SK-N-SH treated with all-trans-retinoic acid at 6 μM for 48 hours (cell line): Measurements from ENCODE around the gene DAGLA.

Experiments used
- ATAC-seq: fragments of 200-7000 bp; cut with Tn5 transposase; 3 replicates; pipeline ENCODE4 v1.9.1; 2020; ENCODE audit warnings: mild to moderate bottlenecking, moderate library complexity
- ARNTL ChIP-seq: fragments of 450-650 bp; formaldehyde crosslinking; IDR thresholded peaks from 2 replicates; pipeline ENCODE4 v1.5.0; 2020; ENCODE audit warnings: low read depth, mild to moderate bottlenecking, moderate library complexity, borderline replicate concordance
- BACH2 ChIP-seq: fragments of 250-450 bp; sonication (Bioruptor Pico); IDR thresholded peaks from 2 replicates; pipeline ENCODE4 v1.9.0; 2021; ENCODE audit warnings: mild to moderate bottlenecking, borderline replicate concordance
- CSDC2 ChIP-seq: fragments of 250-450 bp; sonication (Bioruptor Pico); IDR thresholded peaks from 2 replicates; pipeline ENCODE4 v1.5.0; 2020; ENCODE audit warnings: mild to moderate bottlenecking, moderate library complexity
- CSRNP3 ChIP-seq: fragments of 250-450 bp; sonication (Bioruptor Pico); IDR thresholded peaks from 2 replicates; pipeline ENCODE4 v1.5.1; 2021; ENCODE audit warnings: mild to moderate bottlenecking, moderate library complexity
- ESRRG ChIP-seq: fragments of 250-450 bp; sonication (Bioruptor Pico); IDR thresholded peaks from 2 replicates; pipeline ENCODE4 v1.6.1; 2021; ENCODE audit warnings: mild to moderate bottlenecking
- ISL1 ChIP-seq: fragments of 250-450 bp; sonication (Bioruptor Pico); IDR thresholded peaks from 2 replicates; pipeline ENCODE4 v2.1.2; 2022; ENCODE audit warnings: mild to moderate bottlenecking, moderate library complexity
- OSR1 ChIP-seq: fragments of 250-450 bp; sonication (Bioruptor Pico); IDR thresholded peaks from 2 replicates; pipeline ENCODE4 v1.8.0; 2022; ENCODE audit warnings: moderate library complexity, mild to moderate bottlenecking, inconsistent platforms
- POU6F1 ChIP-seq: fragments of 250-450 bp; sonication (Bioruptor Pico); IDR thresholded peaks from 2 replicates; pipeline ENCODE4 v1.8.0; 2021; ENCODE audit warnings: low read depth, mild to moderate bottlenecking, moderate library complexity, borderline replicate concordance
- PPARA ChIP-seq: fragments of 250-450 bp; sonication (Bioruptor Pico); IDR thresholded peaks from 2 replicates; pipeline ENCODE4 v1.5.0; 2020; ENCODE audit warnings: mild to moderate bottlenecking, borderline replicate concordance
- RARB ChIP-seq: fragments of 250-450 bp; sonication (Bioruptor Pico); IDR thresholded peaks from 2 replicates; pipeline ENCODE4 v1.8.0; 2021; ENCODE audit warnings: mild to moderate bottlenecking, moderate library complexity
- SNAI2 ChIP-seq: fragments of 250-450 bp; sonication (Bioruptor Pico); IDR thresholded peaks from 2 replicates; pipeline ENCODE4 v1.5.0; 2020; ENCODE audit warnings: mild to moderate bottlenecking, moderate library complexity
- TCF4 ChIP-seq: fragments of 250-450 bp; sonication (Bioruptor Pico); IDR thresholded peaks from 2 replicates; pipeline ENCODE4 v1.8.0; 2021; ENCODE audit warnings: mild to moderate bottlenecking, moderate library complexity, borderline replicate concordance
- TOX ChIP-seq: fragments of 250-450 bp; sonication (Bioruptor Pico); IDR thresholded peaks from 2 replicates; pipeline ENCODE4 v1.8.0; 2021; ENCODE audit warnings: mild to moderate bottlenecking, moderate library complexity, borderline replicate concordance
- TSHZ2 ChIP-seq: fragments of 250-450 bp; sonication (Bioruptor Pico); IDR thresholded peaks from 2 replicates; pipeline ENCODE4 v1.5.0; 2020; ENCODE audit warnings: mild to moderate bottlenecking, moderate library complexity
- ZFP3 ChIP-seq: fragments of 250-450 bp; sonication (Bioruptor Pico); IDR thresholded peaks from 2 replicates; pipeline ENCODE4 v1.5.0; 2020; ENCODE audit warnings: mild to moderate bottlenecking, moderate library complexity
- ZNF565 ChIP-seq: fragments of 450-650 bp; formaldehyde crosslinking; conservative IDR thresholded peaks from 2 replicates; pipeline ENCODE4 v1.5.0; 2020; ENCODE audit warnings: low read depth, mild to moderate bottlenecking, moderate library complexity
- ZNF70 ChIP-seq: fragments of 450-650 bp; formaldehyde crosslinking; IDR thresholded peaks from 2 replicates; pipeline ENCODE4 v1.5.0; 2020; ENCODE audit warnings: mild to moderate bottlenecking, moderate library complexity
- ZNF8 ChIP-seq: fragments of 450-650 bp; formaldehyde crosslinking; IDR thresholded peaks from 2 replicates; pipeline ENCODE4 v1.5.0; 2020; ENCODE audit warnings: mild to moderate bottlenecking, moderate library complexity
- TF ChIP-seq, protein P1 (sequence below): fragments of 250-450 bp; sonication (Bioruptor Pico); IDR thresholded peaks from 2 replicates; pipeline ENCODE4 v1.5.1; 2020; ENCODE audit warnings: low read depth, mild to moderate bottlenecking, moderate library complexity
- TF ChIP-seq, protein P2 (sequence below): fragments of 250-450 bp; sonication (Bioruptor Pico); IDR thresholded peaks from 2 replicates; pipeline ENCODE4 v1.8.0; 2020; ENCODE audit warnings: mild to moderate bottlenecking, moderate library complexity, borderline replicate concordance

DAGLA gene

GRCh38 chr11:61783717-61784505, 103.7 kb downstream of the DAGLA start:
- ATAC-seq: no peak
- TF ChIP-seq ARNTL (CRISPR knock-in tag) (no peak), ZNF8 (CRISPR knock-in tag) (no peak), CSDC2 (CRISPR knock-in tag) (no peak), ZNF70 (no peak), OSR1 (CRISPR knock-in tag) (no peak), TCF4 (CRISPR knock-in tag) (no peak), TOX (CRISPR knock-in tag) (no peak), PPARA (no peak), BACH2 (CRISPR knock-in tag) (no peak)

- no peak for ATAC-seq
Observed at GRCh38 chr11:61784506-61784805, 104.3 kb downstream of the DAGLA start.

GRCh38 chr11:61785837-61786402, 105.7 kb downstream of the DAGLA start:
- no peak for TF ChIP-seq ESRRG (CRISPR knock-in tag)
- no peak for TF ChIP-seq CSRNP3 (CRISPR knock-in tag)
- TF ChIP-seq, protein P1, sequence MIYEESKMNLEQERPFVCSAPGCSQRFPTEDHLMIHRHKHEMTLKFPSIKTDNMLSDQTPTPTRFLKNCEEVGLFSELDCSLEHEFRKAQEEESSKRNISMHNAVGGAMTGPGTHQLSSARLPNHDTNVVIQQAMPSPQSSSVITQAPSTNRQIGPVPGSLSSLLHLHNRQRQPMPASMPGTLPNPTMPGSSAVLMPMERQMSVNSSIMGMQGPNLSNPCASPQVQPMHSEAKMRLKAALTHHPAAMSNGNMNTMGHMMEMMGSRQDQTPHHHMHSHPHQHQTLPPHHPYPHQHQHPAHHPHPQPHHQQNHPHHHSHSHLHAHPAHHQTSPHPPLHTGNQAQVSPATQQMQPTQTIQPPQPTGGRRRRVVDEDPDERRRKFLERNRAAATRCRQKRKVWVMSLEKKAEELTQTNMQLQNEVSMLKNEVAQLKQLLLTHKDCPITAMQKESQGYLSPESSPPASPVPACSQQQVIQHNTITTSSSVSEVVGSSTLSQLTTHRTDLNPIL (CRISPR knock-in tag): no peak
- TF ChIP-seq ZFP3 (CRISPR knock-in tag): no peak
- no peak for TF ChIP-seq SNAI2 (CRISPR knock-in tag)
- TF ChIP-seq TSHZ2: no peak
- TF ChIP-seq ISL1 (CRISPR knock-in tag): no peak
- TF ChIP-seq TCF4 (CRISPR knock-in tag): no peak
- no peak for TF ChIP-seq RARB
- no peak for TF ChIP-seq POU6F1 (CRISPR knock-in tag)
- TF ChIP-seq ARNTL (CRISPR knock-in tag): no peak
- TF ChIP-seq PPARA: no peak
- ATAC-seq: no peak

More at GRCh38 chr11:61784506-61784805, 104.3 kb downstream of the DAGLA start:
- no peak for TF ChIP-seq RARB
- TF ChIP-seq CSDC2 (CRISPR knock-in tag): no peak
- TF ChIP-seq CSRNP3 (CRISPR knock-in tag): no peak
- TF ChIP-seq ZNF70: no peak
- no peak for TF ChIP-seq TCF4 (CRISPR knock-in tag)
- no peak for TF ChIP-seq SNAI2 (CRISPR knock-in tag)
- TF ChIP-seq OSR1 (CRISPR knock-in tag): no peak
- TF ChIP-seq TOX (CRISPR knock-in tag): no peak
- no peak for TF ChIP-seq ZNF8 (CRISPR knock-in tag)
- TF ChIP-seq, protein P2, sequence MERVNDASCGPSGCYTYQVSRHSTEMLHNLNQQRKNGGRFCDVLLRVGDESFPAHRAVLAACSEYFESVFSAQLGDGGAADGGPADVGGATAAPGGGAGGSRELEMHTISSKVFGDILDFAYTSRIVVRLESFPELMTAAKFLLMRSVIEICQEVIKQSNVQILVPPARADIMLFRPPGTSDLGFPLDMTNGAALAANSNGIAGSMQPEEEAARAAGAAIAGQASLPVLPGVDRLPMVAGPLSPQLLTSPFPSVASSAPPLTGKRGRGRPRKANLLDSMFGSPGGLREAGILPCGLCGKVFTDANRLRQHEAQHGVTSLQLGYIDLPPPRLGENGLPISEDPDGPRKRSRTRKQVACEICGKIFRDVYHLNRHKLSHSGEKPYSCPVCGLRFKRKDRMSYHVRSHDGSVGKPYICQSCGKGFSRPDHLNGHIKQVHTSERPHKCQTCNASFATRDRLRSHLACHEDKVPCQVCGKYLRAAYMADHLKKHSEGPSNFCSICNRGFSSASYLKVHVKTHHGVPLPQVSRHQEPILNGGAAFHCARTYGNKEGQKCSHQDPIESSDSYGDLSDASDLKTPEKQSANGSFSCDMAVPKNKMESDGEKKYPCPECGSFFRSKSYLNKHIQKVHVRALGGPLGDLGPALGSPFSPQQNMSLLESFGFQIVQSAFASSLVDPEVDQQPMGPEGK (CRISPR knock-in tag): no peak
- TF ChIP-seq ISL1 (CRISPR knock-in tag): no peak
- no peak for TF ChIP-seq PPARA
- TF ChIP-seq ZFP3 (CRISPR knock-in tag): no peak
- TF ChIP-seq ESRRG (CRISPR knock-in tag): no peak
- TF ChIP-seq ZNF565 (CRISPR knock-in tag): no peak
- TF ChIP-seq, all 23 proteins: peak for 0
